HG03354 (cell line): ENCODE measurements around the gene AFDN.
"Not testable (repeated sequence)": the region's sequence is repeated elsewhere in the genome, so short reads cannot be mapped to it uniquely, and the experiment has no call there.

Experiments used
- ATAC-seq: cut with Tn5 transposase; IDR thresholded peaks from one replicate; pipeline ENCODE4 v1.9.1; 2021; ENCODE audit warnings: mild to moderate bottlenecking; ENCODE audit not compliant: unreplicated experiment, poor library complexity, severe bottlenecking

Gene AFDN

DNA sequence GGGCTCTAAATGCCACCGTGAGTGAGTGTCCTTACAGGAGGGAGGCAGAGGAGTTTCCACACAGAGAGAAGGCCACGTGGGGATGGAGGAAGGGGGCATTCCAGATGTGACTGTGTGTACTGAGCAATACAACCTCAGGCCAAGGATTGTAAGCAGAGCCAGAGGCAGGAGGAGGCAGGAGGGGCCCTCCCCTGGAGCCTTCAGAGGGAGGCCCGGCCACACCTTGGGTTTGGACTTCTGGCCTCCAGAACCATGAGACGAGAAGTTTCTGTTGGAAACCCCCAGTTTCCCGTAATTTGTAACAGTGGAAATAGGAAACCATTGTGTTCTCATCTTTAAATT lies 161.4 kb downstream of the AFDN start:
- no peak for ATAC-seq

DNA sequence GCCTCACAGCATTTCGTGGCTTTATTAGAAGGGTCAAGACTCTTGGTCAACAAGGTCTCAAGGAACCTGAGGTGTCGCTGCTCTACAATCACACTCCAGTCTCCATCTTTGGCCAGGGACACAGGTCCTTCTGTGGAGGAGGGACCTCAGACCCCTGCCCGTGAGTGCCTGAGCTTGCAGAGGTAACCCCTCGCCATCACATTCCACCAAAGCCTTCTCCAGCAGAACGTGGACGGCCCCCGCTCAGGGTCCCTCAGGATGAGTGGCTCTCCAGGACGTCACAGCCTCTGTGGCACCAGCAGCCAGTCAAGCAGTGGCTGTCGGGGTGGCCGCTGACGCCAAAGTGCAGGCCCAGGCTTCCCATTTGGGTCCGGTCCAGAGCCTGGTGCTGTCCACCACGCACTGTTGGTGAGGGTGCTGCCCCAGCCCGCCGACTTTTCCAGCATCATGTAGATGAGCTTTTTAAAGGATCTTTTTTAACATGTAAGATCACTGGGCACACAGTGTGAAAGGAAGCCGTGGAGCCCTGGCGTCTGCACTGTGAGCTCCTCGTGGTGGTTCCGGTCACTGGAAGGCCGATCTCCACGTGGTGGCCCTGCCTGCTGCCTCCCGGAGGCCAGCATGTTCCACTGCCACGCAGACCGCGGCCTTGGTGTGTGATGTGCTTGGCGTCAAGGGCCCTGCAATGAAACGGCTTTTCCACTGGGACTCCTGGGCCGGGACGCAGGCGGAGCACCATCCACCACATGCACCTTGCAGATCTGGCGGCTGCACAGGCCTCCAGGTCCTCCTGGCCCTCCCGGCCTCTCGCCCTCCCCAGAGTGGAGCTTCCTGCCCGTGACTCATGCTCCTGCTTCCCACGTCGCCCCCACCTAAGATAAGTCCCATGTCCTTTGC lies 162.5 kb downstream of the AFDN start:
- no peak for ATAC-seq

GRCh38 chr6:167990016-167990945 lies 163.6 kb downstream of the AFDN start:
- ATAC-seq = no peak

- ATAC-seq = no peak
Observed at GRCh38 chr6:167993169-167993568, 166.5 kb downstream of the AFDN start.

GRCh38 chr6:167993831-167994230 lies 167.1 kb downstream of the AFDN start:
- no peak for ATAC-seq

- ATAC-seq = no peak
Observed at GRCh38 chr6:167995302-167995701, 168.6 kb downstream of the AFDN start.

- no peak for ATAC-seq
Observed at GRCh38 chr6:167995731-167996151, 169.0 kb downstream of the AFDN start.

DNA sequence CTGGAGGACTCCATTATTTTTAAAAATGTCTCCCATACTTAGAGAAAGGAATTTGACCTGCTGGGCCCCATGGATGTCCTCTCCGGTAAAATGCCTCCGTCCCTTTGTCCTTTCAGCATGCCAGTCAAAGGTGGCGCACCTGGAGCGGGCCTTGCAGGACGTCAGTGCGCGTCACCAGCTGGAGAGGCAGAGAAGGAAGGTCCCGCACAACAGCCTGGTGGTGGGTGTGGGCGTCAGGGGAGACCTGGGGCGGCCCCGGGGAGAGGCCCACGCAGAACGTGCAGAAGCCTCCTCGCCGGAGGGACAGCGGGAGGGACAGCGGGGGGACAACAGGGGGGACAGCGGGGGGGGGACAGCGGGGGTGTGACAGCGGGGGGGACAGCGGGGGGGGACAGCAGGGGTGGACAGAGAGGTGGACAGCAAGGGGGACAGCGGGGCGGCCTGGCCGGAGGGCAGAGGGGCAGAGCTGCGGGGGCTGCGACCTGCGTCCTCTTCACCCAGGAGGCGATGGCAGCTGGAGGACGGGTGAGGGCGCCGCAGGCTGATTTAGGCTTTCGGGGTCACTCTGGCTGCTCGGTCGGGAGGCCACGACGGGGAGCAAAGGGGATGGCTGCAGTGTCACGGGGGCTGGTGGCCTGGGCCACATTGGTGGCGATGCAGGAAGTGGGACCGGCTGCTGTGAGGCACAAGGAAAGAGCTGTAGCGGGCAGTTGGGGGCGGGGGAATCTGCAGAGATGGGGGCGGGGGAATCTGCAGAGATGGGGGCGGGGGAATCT lies 169.9 kb downstream of the AFDN start:
- no peak for ATAC-seq

DNA sequence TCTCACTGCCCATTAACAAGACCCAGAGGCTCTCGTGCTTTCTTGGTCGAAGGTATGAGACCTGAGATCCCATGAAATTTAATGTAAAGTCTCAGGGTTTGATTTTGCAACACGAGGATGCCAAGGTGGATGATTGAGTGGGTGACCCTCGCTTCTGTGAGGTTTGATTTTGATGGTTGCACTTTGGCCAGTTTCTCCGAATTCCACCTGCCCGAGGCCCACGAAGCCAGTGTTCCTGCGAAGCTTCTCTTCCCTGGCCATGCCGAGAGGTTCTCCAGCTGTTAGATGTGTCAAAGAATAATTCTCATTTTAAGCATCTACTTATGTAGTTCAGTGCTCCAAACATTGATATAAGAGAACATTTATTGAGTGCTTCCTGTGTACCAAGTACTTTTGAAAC lies 170.9 kb downstream of the AFDN start, which contains the start of gene KIF25:
Gene KIF25 (plus strand): TSS at position 30 of the 400 bp plus-strand sequence. CDS start 31,915 bp downstream, outside the sequence.
- no peak for ATAC-seq

- ATAC-seq = no peak
Observed at GRCh38 chr6:167998215-167998614, 171.5 kb downstream of the AFDN start.

DNA sequence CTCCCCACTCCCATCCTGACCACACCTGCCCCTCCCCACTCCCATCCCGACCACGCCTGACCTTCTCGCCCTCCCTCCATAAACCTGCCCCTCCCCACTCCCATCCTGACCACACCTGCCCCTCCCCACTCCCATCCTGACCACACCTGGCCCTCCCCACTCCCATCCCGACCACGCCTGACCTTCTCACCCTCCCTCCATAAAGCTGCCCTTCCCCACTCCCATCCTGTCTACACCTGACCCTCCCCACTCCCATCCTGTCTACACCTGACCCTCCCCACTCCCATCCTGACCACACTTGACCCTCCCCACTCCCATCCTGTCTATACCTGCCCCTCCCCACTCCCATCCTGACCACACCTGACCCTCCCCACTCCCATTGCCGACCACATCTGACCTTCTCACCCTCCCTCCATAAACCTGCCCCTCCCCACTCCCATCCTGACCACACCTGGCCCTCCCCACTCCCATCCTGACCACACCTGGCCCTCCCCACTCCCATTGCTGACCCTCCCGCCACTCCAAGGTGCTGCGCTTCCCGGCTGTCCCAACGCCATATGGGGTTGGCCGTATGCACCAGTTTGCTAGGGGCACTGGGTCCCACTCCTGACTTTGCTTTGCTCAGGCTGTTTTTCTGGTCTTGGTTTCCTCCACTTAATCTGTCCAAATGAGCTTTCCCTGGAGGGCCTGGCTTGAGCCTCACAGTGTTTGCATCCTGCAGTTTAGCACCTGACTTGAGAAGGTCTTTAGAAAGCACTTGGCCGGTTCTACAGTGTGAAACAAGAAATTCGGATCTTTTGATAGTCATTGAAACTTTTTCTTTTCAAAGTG lies 173.7 kb downstream of the AFDN start:
- no peak for ATAC-seq

DNA sequence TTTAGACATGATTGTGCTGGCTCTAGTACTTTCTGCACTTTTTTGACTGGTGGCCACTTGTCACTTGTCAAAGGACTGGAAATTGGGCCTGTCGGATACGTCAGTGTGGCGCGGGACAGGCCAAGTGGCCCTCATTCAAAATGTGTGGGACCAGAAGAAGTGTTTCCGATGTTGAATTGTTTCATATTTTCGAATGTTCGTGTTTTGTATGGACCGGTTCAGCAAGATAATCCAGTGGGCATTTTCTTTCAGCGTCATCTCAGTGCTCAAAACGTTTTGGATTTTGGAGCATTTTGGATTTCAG lies 174.3 kb downstream of the AFDN start:
- no peak for ATAC-seq

GRCh38 chr6:168001514-168001913 lies 174.8 kb downstream of the AFDN start:
- ATAC-seq = not testable (repeated sequence)

DNA sequence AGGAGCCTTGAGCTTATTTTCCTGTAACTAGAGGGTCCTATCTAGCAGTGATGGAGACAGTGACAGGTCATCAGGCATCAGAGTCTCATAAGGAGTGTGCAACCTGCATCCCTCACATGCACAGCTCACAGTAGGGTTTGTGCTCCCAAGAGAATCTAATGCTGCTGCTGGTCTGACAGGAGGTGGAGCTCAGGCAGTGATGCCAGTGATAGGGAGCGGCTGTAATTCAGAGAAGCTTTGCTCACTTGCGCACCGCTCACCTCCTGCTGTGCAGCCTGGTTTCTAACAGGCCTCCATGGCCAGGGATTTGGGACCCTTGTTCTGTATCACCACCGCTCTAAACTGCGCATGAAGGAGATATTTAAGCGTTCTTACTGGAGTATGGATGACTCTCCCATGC lies 176.1 kb downstream of the AFDN start:
- ATAC-seq = no peak

DNA sequence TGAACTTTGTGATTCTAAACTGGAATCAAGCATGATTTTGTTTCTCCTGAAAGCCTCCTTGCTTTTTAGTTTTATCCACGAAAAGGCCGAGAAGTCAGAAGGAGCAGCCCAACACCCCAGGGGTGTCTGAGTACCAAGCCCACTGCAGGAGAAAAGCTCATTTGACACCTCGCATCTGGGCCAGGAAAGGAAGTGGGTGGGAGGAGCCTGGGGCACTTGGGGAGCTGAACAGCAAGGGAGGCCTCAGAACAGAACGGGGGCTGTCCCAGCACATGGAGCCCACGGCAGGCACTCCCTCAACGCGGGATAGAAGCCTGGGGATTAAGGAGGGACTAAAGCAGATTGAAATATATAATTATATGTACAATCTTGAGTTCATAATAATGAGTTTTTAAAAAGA lies 177.3 kb downstream of the AFDN start:
- ATAC-seq = no peak

GRCh38 chr6:168004945-168005344 lies 178.2 kb downstream of the AFDN start:
- ATAC-seq = no peak

DNA sequence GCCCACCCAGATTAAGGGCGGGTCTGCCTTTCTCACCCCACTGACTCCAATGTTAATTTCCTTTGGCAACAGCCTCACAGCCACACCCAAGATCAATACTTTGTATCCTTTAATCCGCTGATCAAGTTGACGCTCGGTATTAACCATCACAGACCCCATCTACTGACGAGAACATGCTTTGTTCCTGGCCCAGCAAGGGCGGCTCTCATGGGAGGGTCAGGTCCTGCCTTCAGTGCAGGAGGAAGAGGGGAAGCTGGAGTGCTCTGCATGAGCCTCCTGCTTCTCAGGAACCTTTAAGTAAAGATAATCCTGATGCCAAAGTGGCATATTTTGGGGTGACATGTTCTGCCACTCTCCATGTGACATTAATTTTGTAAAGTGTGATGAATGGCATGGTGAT lies 179.1 kb downstream of the AFDN start:
- no peak for ATAC-seq

- ATAC-seq = no peak
Observed at GRCh38 chr6:168007592-168008338, 181.1 kb downstream of the AFDN start.

DNA sequence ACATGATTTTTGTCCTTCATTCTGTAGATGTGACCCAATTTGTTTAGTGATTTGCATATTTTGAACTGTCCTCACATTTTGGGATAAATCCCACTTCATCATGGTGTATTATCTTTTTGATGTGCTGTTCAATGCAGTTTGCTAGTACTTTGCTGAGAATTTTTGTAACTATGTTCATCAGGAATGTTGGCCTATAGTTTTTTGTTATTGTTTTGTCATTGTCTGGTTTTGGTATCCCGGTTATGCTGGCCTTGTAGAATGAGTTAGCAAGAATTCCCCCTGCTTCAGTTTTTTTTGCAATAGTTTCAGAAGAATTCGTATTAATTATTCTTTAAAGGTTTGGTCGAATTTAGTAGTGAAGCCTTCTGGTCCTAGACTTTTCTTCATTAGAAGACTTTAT lies 182.6 kb downstream of the AFDN start:
- no peak for ATAC-seq
